T-helper 1 cell treated with Interleukin-12 subunit alpha and Interleukin-12 subunit beta and Interleukin-4 antibody, amounts not matched to agents 30 μg/mL and 1 μg/mL, for 36 hours (primary cell): ENCODE data around the gene HMCN2.
"Not testable (repeated sequence)": the region's sequence is repeated elsewhere in the genome, so short reads cannot be mapped to it uniquely, and the experiment has no call there.

ENCODE experiments used
- H3K27ac Mint-ChIP-seq: one replicate; pipeline ENCODE4 v1.8.0; 2021; ENCODE audit warnings: mild to moderate bottlenecking, mixed read lengths
- H3K27me3 Mint-ChIP-seq: one replicate; pipeline ENCODE4 v1.8.0; 2021; ENCODE audit warnings: low read depth, mixed read lengths
- H3K36me3 Mint-ChIP-seq: one replicate; pipeline ENCODE4 v1.8.0; 2021; ENCODE audit warnings: low read depth, mixed read lengths
- H3K4me1 Mint-ChIP-seq: one replicate; pipeline ENCODE4 v1.8.0; 2021; ENCODE audit warnings: low read depth, mixed read lengths
- H3K4me3 Mint-ChIP-seq: one replicate; pipeline ENCODE4 v1.8.0; 2021; ENCODE audit warnings: mild to moderate bottlenecking, moderate library complexity, mixed read lengths
- H3K9me3 Mint-ChIP-seq: one replicate; pipeline ENCODE4 v1.8.0; 2021; ENCODE audit warnings: mixed read lengths

The HMCN2 gene

DNA sequence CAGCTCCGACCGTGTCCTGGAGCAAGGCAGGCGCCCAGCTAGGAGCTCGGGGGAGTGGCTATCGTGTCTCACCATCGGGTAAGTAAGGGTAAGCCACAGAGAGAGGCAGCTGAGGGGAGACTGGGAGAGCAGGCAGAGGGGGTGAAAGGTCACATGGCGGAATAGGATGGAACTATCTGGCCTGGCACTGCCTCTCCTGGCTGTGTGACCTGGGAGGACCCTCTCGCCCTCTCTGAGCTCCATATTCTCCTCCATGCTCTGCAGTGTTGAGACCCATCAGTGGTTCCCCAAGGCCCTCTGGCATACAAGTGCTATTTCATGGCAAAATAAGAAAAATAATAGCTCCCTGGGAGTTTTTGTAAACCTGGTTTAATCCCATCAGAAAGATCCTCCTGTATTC lies 135.3 kb downstream of the HMCN2 start:
- Mint-ChIP-seq H3K27me3 (no peaks in the 10 kb centered on the region), H3K4me1 (no peaks in the 10 kb centered on the region), H3K36me3 (no peaks in the 10 kb centered on the region), H3K27ac (no peak overlapping the region), H3K4me3 (no peak overlapping the region), H3K9me3 (no peaks in the 10 kb centered on the region)

DNA sequence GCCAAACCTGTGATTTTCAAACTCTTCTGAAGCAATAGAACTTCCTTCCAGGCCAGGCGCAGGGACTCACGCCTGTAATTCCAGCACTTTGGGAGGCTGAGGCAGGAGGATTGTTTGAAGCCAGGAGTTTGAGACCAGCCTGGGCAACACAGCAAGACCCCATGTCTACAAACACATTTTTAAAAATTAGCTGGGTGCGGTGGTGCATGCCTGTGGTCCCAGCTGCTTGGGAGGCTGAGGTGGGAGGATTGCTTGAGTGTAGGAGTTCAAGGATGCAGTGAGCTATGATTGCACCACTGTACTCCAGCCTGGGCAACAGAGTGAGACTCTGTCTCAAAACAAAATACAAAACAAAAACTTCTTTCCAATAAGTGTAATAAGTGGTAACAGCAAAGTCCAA lies 136.2 kb downstream of the HMCN2 start:
- H3K4me3 Mint-ChIP-seq, H3K4me1 Mint-ChIP-seq, H3K27me3 Mint-ChIP-seq, H3K27ac Mint-ChIP-seq, H3K9me3 Mint-ChIP-seq, H3K36me3 Mint-ChIP-seq: not testable (repeated sequence)

DNA sequence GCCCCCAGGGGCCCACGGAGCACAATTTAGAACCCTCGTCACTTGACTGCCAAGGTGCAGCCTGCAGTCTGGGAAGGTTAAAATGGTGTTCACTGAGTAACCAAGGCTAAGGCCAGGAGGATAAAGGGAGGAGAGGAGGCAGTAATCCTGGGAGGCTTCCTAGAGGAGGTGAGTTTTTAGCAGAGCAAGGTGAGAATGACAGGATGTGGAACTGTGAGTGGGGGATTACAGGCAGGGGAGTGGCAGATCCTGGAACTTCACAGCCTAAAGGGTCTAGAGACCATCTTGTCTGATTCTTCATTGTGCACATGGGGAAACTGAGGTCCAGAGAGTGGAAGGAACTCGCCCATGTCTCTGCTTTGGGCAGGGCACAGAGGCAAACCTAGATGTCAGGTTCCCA lies 136.7 kb downstream of the HMCN2 start:
- no peaks in the 10 kb centered on the region for H3K27me3 Mint-ChIP-seq
- H3K4me1 Mint-ChIP-seq, result no peaks in the 10 kb centered on the region
- no peak overlapping the region for H3K4me3 Mint-ChIP-seq
- no peak overlapping the region for H3K27ac Mint-ChIP-seq
- H3K9me3 Mint-ChIP-seq, result no peaks in the 10 kb centered on the region
- H3K36me3 Mint-ChIP-seq, result no peaks in the 10 kb centered on the region

DNA sequence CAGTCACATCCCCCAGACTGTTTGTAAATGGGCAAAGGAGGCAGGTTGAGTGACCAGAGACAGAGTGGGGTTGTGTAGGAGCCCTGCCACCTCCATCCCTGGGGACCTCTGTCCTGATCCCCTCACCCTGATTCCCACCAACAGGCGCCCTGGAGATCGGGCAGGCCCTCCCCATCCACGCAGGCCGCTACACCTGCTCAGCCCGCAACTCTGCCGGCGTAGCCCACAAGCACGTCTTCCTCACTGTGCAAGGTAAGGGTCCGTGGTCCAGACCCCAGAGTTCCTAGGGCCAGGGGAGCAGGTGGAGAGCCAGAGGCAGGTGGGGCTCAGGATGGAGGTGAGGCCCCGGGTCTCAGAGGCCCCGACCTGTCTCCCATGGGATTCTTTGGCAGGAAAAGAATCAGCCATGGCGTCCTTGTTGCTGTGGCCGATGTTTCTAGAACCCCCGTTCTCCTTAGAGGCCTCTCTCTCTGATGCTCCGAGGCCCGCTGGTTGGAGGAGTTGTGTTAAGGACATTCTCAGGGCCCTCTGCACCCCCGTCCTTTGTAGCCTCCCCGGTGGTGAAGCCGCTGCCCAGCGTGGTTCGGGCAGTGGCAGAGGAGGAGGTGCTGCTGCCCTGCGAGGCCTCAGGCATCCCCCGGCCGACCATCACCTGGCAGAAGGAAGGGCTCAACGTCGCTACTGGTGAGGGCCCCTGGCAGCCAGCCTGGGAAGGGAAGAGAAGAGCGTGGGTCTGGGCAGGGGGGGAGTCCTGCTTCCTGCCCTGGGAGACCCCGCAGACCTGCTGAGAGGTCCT lies 137.3 kb downstream of the HMCN2 start:
- Mint-ChIP-seq H3K27ac (no peak overlapping the region), H3K36me3 (no peaks in the 10 kb centered on the region), H3K4me3 (no peak overlapping the region)

DNA sequence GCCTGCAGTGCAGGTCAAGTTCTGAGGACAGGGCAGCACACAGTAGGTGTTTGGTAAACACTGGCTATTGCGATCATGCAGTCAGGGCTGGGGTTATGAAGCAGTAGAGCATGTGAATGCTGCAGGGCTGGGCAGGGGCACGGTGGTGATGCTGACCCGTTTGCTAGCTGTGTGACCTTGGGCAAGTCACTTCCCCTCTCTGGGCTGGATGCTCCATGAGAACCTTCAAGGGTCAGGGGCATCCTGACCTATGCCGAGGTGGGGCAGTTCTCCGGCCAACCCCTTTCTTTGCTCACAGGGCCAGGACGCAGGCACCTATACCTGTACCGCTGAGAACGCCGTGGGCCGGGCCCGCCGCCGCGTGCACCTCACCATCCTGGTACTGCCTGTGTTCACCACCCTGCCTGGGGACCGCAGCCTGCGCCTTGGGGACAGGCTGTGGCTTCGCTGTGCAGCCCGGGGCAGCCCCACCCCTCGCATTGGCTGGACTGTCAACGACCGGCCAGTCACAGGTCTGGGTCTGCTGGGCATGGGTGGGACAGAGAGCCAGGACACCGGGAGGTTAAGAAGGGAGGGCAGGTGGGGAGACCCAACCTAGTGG lies 140.2 kb downstream of the HMCN2 start:
- H3K27me3 Mint-ChIP-seq, result no peaks in the 10 kb centered on the region
- no peak overlapping the region for H3K4me3 Mint-ChIP-seq
- H3K9me3 Mint-ChIP-seq, result no peaks in the 10 kb centered on the region

More for the DNA sequence above, 137.3 kb downstream of the HMCN2 start:
- no peaks in the 10 kb centered on the region for H3K9me3 Mint-ChIP-seq
- no peaks in the 10 kb centered on the region for H3K27me3 Mint-ChIP-seq
- H3K4me1 Mint-ChIP-seq, result no peaks in the 10 kb centered on the region

DNA sequence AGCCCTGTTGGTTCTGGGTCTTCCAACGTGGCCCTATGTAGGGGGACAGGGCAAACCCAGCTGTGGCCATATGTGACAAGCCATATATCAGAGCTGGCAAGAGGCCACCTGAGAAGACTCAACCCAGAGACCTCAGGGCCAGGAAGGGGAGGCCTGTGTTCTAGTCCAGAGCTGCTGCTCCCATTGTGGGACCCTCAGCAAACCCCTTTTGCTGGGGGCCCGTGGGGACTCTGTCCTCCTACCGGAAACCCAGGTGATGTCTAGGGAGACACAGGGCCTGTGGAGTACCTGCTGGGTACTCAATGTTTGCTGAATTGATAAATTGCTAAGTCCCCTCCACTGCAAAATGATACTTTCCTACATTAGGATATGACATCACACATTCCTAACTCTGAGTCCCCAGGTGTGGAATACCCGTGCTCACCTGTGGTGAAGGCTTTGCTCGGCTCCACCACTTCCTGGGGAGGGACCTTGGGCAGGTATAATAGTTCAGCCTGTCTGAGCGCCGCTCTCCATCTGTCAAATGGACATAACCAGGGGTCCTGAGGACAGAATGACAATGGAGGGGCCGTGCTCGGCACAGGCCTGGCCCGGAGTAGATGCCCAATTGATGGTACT lies 140.8 kb downstream of the HMCN2 start:
- no peaks in the 10 kb centered on the region for H3K27me3 Mint-ChIP-seq
- no peaks in the 10 kb centered on the region for H3K36me3 Mint-ChIP-seq
- H3K4me3 Mint-ChIP-seq, result no peak overlapping the region
- no peaks in the 10 kb centered on the region for H3K4me1 Mint-ChIP-seq
- H3K9me3 Mint-ChIP-seq, result no peaks in the 10 kb centered on the region
- H3K27ac Mint-ChIP-seq, result no peak overlapping the region

More for the DNA sequence above, 140.2 kb downstream of the HMCN2 start:
- no peaks in the 10 kb centered on the region for H3K36me3 Mint-ChIP-seq
- H3K4me1 Mint-ChIP-seq, result no peaks in the 10 kb centered on the region
- H3K27ac Mint-ChIP-seq, result no peak overlapping the region

DNA sequence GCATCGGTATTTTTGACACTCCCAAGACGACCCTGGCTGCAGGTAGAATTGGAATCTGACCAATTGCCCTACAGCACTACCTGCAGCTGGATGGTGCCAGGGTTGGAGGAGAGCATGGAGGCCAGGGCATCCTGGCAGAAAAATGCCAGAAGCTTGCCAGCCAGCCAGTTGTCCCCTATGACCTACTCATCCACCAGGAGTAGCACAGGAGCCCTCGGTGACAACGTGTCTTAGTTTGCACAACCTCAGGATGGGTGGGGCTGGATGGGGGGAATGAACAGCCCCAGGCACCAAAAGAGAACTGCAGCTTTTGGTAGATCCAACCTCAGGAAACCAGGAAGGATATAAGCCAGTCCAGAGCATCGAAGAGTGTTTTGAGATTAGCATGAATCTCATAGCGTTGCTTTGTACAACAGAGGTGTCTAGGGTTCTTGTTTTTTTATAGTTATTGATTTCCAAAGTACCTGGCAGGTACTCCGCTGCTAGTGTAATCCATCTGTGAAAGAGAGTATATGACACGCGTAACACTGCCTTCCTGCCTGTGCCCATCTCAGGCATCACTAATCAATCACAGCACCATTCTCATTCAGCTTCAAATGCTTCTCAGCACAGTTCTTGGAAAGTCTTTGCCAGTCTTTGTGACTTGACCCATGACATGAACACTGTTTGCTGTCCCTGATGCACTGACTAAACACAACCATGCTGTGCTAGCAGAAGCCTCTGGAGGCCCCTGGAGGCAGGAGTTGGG lies 142.5 kb downstream of the HMCN2 start:
- no peaks in the 10 kb centered on the region for H3K27me3 Mint-ChIP-seq
- H3K4me1 Mint-ChIP-seq, result no peaks in the 10 kb centered on the region
- H3K36me3 Mint-ChIP-seq, result no peaks in the 10 kb centered on the region
- no peaks in the 10 kb centered on the region for H3K9me3 Mint-ChIP-seq
- H3K27ac Mint-ChIP-seq, result no peak overlapping the region
- H3K4me3 Mint-ChIP-seq, result no peak overlapping the region

DNA sequence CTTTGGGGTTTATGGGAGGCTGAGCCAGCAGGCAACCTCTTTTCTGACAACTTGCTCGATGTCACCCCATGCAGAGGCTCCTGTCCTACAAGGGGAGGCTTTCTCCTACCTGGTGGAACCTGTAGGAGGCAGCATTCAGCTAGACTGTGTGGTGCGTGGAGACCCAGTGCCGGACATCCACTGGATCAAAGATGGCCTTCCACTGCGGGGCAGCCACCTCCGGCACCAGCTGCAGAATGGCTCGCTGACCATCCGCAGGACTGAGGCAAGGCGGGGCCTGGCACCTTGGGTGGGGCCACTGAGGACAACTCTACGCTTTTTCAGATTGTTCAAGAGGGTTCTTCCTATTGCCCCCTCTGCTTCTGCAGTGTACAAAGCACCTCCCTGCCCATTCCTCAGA lies 143.1 kb downstream of the HMCN2 start:
- Mint-ChIP-seq H3K36me3 (no peaks in the 10 kb centered on the region), H3K4me3 (no peak overlapping the region), H3K27me3 (no peaks in the 10 kb centered on the region), H3K9me3 (no peaks in the 10 kb centered on the region), H3K4me1 (no peaks in the 10 kb centered on the region), H3K27ac (no peak overlapping the region)

DNA sequence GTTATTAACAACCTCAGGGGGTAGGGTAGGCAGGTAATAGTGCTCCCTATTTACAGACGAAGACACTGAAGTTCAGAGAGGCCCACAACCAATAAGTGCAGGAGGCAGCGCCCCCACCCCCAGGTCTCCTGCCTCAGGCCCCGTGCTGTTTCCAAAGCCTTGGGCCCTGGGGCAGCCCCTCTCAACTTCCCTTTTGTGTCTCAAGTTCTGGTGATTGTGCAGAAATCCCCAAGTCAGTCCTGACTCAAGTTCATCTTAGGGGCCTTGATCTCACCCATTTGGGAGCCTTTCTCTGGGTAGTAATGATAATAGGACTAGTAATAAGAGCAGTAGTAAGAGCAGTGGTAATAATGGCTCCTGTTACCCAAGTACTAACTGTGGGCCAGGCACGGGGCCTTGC lies 143.7 kb downstream of the HMCN2 start:
- H3K4me1 Mint-ChIP-seq, result no peaks in the 10 kb centered on the region

DNA sequence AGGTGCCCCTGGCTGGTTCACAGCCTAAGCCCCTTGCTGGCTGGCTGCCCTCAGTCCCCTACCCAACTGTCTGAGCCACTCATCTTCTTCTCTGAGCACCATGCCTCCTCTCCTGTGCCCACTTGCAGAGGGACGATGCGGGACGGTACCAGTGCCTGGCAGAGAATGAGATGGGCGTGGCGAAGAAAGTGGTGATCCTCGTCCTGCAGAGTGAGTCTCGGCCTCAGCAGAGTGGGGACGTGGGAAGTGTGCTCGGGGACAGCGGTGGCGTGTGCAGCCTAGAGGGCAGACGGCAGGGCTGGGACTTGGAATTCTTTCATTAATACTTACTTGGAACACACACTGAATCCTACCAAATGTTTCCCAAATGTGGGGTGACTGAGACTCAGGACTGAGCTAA lies 144.9 kb downstream of the HMCN2 start:
- Mint-ChIP-seq H3K27me3 (no peaks in the 10 kb centered on the region), H3K36me3 (no peaks in the 10 kb centered on the region), H3K4me1 (no peaks in the 10 kb centered on the region), H3K9me3 (no peaks in the 10 kb centered on the region), H3K4me3 (no peak overlapping the region), H3K27ac (no peak overlapping the region)

More for the DNA sequence above, 143.7 kb downstream of the HMCN2 start:
- Mint-ChIP-seq H3K36me3 (no peaks in the 10 kb centered on the region), H3K27ac (no peak overlapping the region), H3K9me3 (no peaks in the 10 kb centered on the region), H3K4me3 (no peak overlapping the region), H3K27me3 (no peaks in the 10 kb centered on the region)

DNA sequence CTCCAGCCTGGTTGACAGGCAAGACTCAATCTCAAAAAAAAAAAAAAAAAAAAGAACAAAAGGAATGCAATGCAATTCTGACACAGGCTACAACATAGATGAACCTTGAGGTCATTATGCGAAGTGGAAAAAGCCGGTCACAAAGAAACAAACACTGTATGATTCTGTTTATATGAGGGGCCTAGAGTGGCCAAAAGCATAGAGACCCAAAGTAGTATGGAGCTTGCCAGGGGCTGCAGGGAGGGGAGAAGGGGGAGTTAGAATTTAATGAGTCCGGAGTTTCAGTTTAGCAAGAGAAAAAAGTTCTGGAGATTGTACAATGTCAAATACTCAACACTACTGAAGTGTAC lies 146.0 kb downstream of the HMCN2 start:
- Mint-ChIP-seq H3K36me3 (no peaks in the 10 kb centered on the region), H3K4me1 (no peaks in the 10 kb centered on the region), H3K27ac (no peak overlapping the region), H3K4me3 (no peak overlapping the region), H3K27me3 (no peaks in the 10 kb centered on the region), H3K9me3 (no peaks in the 10 kb centered on the region)

DNA sequence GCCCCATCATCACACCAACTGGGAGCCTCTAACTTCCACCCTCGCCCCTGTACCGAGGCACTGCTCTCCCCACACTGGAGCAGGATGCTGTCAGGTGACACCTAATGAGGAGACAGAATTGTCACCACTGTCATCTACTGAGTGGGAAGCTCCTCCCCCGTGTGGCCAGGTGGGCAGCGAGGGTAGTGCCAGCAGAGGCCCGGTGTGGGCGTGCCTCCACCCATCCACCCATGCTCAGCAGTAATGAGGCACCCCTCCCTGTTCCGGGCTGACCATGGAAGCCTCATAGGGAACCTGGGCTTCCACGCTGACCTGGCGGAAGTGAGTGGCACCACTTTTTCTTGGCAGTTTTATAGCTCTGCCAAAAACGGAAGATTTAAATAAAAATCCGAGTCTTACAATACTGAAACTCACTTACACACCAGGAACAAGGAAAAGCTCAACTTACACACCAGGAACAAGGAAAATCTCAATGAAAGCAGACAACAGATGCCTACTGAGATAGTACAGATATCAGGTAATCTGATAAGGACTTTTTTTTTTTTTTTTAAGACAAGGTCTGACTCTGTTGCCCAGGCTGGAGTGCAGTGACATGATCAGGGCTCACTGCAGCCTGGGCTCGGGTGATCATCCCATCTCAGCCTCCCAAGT lies 148.6 kb downstream of the HMCN2 start:
- Mint-ChIP-seq H3K27ac (no peak overlapping the region), H3K4me3 (no peak overlapping the region), H3K9me3 (no peaks in the 10 kb centered on the region), H3K4me1 (no peaks in the 10 kb centered on the region), H3K36me3 (no peaks in the 10 kb centered on the region), H3K27me3 (peaks cover 3% of the 10 kb centered on the region)

DNA sequence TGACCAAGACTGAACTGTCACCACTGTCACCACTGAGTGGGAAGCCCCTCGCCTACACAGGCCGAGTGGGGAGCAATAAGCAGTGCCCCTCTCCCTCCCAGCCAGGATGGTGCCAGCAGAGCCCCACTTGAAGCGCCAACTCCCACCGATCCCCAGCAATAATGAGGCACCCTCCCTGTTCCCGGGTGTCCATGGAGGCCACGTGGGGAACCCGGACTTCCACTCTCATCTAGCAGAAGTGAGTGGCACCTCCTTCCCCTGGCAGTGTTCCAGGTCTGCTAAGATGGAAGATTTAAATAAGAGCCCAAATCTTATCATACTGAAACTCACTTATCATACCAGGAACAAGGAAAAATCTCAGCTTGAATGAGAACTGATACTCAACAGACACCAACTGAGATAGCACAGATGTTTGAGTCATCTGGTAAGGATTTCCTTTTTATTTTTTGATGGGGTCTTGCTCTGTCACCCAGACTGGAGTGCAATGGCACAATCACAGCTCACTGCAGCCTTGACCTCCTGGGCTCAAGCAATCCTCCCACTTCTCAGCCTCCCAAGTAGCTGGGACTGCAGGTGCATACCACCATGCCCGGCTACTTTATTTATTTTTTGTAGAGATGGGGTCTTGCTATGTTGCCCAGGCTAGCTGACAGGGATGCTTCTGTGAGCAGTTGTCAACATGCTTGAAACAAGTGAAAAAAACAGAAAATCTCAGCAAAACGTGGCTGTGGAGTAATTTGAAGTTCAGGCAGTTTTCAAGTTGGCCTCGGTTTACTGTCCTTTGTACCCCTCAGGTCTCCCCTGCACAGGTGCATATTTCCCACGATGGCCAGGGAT lies 149.6 kb downstream of the HMCN2 start:
- Mint-ChIP-seq H3K4me3 (no peak overlapping the region), H3K4me1 (no peaks in the 10 kb centered on the region), H3K9me3 (no peaks in the 10 kb centered on the region), H3K27ac (no peak overlapping the region), H3K36me3 (no peaks in the 10 kb centered on the region), H3K27me3 (peaks cover 3% of the 10 kb centered on the region)

DNA sequence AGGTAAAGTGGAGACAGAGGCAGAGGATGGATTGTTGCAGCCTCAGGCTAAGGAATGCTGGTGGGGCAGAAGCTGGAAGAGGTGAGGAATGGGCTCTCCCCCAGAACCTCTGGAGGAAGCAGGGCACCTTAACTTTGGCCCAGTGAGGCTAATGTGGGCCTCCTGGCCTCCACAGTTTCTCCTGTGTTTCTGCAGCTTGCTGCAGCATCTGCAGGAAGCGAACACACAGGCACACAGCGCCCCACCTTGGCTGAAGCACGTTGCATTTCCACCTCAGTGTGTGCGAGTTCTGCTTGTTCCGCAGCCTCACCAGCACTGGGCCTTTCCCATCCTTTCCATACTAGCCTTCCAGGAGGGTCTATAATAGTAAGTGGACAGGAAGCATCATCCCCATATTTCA lies 152.0 kb downstream of the HMCN2 start:
- Mint-ChIP-seq H3K9me3 (no peaks in the 10 kb centered on the region), H3K4me3 (no peak overlapping the region), H3K36me3 (no peaks in the 10 kb centered on the region), H3K27ac (no peak overlapping the region), H3K27me3 (peaks cover 3% of the 10 kb centered on the region), H3K4me1 (no peaks in the 10 kb centered on the region)
